GM06990 (cell line): ENCODE data around the gene OSER1.

Experiments used
- DNase-seq: peaks from one replicate; pipeline ENCODE4 v3.0.0-alpha.2; 2011; ENCODE audit not compliant: insufficient read length; ENCODE audit errors: extremely low read depth
- H3K27me3 ChIP-seq: replicated peaks from 2 replicates; pipeline ENCODE4 v1.6.0; 2011; ENCODE audit warnings: low read length; ENCODE audit not compliant: control insufficient read depth, insufficient read depth
- H3K36me3 ChIP-seq: 2 replicates; pipeline ENCODE4 v1.5.1; 2011; ENCODE audit warnings: low read length; ENCODE audit not compliant: control insufficient read depth, insufficient read depth
- H3K4me3 ChIP-seq: replicated peaks from 2 replicates; pipeline ENCODE4 v1.5.1; 2011; ENCODE audit warnings: low read depth, mild to moderate bottlenecking, control low read depth, low read length
- TF ChIP-seq, protein P1 (sequence below): IDR thresholded peaks from 2 replicates; pipeline ENCODE4 v1.5.1; 2011; ENCODE audit warnings: low read length, control low read depth, mild to moderate bottlenecking, inconsistent platforms; ENCODE audit not compliant: insufficient read depth, poor library complexity, severe bottlenecking

Gene OSER1

DNA sequence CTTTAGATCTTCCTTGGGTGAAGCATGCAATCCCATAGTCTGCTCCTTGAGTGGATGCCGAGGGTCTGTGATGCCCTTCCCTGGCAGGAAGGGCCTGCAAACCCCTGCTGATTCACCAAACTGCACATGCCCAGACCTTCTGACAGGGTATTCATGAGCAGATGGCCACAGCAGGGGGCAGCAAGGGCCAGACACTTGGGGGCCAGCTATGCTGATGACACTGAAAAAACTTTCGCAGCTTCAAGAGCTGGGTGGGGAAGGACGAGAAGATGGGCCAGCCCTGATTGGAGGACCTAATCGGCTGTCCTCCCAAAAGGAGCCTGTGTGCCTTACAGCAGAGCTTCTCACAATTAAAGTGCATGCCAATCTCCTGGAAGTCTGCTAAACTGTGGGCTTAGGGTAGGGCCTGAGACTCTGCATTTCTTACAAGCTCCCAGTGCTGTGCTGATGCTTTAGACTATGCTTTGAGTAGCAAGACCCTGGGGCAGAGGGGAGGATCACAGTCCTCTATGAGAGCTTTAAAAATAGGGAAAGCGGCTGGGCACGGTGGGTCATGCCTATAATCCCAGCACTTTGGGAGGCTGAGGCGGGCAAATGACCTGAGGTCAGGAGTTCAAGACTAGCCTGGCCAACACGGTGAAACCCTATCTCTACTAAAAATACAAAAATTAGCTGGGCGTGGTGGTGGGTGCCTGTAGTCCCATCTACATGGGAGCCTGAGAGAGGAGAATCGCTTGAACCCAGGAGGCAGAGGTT lies 21.3 kb upstream of the OSER1 start:
- TF ChIP-seq, protein P1, sequence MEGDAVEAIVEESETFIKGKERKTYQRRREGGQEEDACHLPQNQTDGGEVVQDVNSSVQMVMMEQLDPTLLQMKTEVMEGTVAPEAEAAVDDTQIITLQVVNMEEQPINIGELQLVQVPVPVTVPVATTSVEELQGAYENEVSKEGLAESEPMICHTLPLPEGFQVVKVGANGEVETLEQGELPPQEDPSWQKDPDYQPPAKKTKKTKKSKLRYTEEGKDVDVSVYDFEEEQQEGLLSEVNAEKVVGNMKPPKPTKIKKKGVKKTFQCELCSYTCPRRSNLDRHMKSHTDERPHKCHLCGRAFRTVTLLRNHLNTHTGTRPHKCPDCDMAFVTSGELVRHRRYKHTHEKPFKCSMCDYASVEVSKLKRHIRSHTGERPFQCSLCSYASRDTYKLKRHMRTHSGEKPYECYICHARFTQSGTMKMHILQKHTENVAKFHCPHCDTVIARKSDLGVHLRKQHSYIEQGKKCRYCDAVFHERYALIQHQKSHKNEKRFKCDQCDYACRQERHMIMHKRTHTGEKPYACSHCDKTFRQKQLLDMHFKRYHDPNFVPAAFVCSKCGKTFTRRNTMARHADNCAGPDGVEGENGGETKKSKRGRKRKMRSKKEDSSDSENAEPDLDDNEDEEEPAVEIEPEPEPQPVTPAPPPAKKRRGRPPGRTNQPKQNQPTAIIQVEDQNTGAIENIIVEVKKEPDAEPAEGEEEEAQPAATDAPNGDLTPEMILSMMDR: no peak
- no peak for DNase-seq
- no peaks in the 10 kb centered on the region for H3K27me3 ChIP-seq
- H3K36me3 ChIP-seq: no peaks in the 10 kb centered on the region
- no peak overlapping the region for H3K4me3 ChIP-seq

DNA sequence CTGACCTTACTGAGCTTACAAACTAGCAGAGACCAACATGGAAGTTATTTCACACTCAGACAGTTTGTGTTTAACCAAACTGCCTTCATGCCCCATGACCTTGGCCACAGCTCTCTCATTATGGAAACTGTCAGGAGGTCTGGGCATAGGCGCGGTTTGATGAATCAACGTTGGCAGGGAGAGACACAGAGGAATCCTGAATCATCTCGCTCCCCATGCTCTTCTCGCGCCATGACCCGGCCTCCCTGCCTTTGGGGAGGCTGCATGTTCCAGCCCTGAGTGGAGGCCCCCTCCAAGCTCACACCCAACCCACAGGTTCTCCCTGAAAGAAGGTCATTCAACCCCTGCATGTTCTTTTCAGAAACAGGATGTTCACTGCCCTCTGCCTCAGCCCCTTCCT lies 20.6 kb upstream of the OSER1 start:
- TF ChIP-seq, protein P1: no peak
- H3K4me3 ChIP-seq: no peak overlapping the region
- DNase-seq: no peak
- H3K27me3 ChIP-seq: no peaks in the 10 kb centered on the region
- no peaks in the 10 kb centered on the region for H3K36me3 ChIP-seq

DNA sequence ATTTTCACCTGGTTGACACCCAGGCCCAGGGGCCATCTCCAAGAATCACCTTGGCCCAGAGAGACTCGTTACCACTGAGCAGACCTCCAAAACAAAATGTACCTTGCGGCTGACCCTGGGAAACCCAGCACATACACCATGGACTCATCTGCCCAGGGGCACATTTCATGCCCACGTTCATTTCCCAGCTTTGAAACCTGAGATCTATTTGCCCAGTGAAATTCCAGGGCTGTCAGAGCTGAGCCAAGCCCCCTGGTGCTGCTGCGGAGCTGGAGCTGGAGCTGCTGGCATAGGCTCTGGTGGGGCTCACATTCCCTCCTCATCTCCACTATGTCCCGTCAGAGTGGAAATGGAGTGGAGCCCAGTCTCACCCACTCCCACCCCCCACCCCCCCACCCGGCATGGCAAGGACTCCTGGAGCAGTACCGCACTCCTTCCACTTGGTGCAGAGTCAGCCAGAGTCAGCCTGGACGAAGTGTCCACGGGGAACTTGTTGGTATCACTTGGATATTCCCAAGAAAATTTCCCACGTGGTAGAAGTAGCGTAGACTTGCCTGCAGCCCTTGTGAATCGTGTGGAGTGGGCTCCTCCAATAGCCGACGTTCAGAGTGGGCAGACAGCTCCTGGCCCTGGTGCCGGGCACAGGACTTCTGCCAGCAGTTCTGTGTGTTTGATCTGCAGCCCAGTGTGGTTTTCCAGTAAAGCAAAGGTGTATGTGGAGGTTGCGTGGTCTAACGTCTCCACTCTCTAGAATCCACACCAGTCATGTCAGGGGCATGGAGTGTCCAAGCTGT lies 18.1 kb upstream of the OSER1 start:
- Histone ChIP-seq H3K4me3 (no peak overlapping the region), H3K27me3 (no peaks in the 10 kb centered on the region), H3K36me3 (no peaks in the 10 kb centered on the region)
- DNase-seq: no peak
- TF ChIP-seq, protein P1: no peak

DNA sequence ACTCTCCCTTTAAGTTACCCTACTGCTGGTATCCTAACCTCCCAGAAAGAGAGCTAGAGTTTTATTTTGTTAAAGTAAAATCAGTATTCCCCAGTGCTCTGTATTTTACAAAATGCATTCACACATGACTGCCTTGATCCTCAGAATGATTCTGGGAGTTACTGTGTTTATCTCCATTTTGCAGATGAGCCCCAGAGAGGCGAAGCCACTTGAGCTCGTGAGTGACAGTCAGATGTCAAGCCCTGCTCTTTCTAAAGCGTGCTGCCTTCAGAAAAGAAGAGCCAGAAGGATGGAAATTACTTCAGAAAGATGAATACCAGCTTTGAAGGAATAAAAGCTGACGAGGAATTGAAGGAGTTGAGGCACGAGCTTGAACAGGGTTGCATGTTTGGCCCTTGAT lies 14.1 kb upstream of the OSER1 start:
- TF ChIP-seq, protein P1: no peak
- DNase-seq: no peak
- Histone ChIP-seq H3K36me3 (no peaks in the 10 kb centered on the region), H3K27me3 (no peaks in the 10 kb centered on the region), H3K4me3 (no peak overlapping the region)

DNA sequence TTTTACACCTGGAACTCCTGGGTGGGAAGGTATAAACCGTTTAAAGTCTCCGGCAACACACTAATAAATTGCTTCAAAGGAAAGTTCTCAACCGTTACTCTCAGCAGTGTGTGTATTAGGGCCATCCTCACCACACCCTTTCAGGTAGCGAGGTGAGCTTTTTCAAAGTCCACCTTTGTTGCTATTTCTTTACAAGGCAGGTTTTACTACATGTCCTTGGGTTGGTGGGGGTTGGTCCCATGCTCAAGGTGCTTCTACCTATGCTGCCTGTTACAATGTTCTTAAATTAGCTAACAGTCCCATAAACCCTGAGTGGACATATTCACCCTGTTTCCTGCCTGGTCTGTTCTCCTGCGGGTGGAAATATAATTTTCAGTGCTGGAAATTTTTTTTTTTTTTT lies 13.2 kb upstream of the OSER1 start:
- H3K4me3 ChIP-seq: no peak overlapping the region
- no peak for DNase-seq
- TF ChIP-seq, protein P1: no peak

More for the DNA sequence above, 13.2 kb upstream of the OSER1 start:
- no peaks in the 10 kb centered on the region for H3K27me3 ChIP-seq
- no peaks in the 10 kb centered on the region for H3K36me3 ChIP-seq
